GM12801 (cell line): ENCODE measurements around the gene CDKN2D.

Source experiments
- TF ChIP-seq, protein P1 (sequence below): IDR thresholded peaks from one replicate; pipeline ENCODE4 v1.5.1; 2011; ENCODE audit warnings: control low read depth; ENCODE audit not compliant: insufficient read length; ENCODE audit errors: extremely low read depth

CDKN2D gene

DNA sequence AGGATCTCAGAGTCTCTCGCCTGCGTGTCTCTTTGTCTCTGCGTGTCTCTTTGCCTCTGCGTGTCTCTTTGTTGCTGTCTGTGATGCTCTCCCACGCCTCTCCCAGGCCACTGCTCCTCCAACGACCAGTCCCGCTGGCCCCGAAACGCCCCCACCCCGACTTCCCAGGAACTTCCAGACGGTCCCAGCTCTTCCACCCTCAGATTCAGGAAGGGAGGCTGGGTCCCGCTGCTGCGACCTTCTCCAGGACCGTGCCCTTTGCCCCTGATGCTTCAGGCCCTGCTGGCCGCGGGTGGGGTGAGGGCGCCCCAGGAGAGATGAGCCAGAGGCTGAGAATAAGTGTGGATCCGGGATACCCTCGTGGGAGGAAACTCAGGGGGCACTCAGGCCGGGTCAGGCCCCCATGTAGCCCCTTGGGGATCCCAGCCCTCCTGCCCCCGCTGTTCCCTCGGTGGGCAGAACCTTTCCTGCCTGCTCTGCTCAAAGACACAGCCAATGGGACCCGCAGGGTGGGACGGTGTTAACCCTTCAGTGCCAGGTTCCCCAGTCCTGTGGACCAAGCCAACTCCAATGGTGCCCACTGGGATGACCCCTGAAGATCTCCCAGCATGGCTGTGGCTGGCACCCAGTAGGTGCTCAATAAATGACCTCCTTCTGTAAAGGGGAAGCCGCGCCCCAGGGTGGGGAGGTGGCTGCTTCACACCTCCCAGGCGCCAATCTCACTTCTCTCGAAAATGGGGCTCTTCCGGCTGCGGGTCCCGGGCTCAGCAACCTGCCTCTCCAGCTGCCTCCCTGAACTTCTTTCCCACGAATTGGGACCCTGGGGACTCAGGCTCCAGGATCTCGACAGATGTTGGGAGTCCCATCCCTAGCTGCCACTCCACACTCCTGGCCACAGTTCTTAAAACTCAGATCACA, 50.1 kb downstream of the CDKN2D start:
- TF ChIP-seq, protein P1, sequence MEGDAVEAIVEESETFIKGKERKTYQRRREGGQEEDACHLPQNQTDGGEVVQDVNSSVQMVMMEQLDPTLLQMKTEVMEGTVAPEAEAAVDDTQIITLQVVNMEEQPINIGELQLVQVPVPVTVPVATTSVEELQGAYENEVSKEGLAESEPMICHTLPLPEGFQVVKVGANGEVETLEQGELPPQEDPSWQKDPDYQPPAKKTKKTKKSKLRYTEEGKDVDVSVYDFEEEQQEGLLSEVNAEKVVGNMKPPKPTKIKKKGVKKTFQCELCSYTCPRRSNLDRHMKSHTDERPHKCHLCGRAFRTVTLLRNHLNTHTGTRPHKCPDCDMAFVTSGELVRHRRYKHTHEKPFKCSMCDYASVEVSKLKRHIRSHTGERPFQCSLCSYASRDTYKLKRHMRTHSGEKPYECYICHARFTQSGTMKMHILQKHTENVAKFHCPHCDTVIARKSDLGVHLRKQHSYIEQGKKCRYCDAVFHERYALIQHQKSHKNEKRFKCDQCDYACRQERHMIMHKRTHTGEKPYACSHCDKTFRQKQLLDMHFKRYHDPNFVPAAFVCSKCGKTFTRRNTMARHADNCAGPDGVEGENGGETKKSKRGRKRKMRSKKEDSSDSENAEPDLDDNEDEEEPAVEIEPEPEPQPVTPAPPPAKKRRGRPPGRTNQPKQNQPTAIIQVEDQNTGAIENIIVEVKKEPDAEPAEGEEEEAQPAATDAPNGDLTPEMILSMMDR = no peak

DNA sequence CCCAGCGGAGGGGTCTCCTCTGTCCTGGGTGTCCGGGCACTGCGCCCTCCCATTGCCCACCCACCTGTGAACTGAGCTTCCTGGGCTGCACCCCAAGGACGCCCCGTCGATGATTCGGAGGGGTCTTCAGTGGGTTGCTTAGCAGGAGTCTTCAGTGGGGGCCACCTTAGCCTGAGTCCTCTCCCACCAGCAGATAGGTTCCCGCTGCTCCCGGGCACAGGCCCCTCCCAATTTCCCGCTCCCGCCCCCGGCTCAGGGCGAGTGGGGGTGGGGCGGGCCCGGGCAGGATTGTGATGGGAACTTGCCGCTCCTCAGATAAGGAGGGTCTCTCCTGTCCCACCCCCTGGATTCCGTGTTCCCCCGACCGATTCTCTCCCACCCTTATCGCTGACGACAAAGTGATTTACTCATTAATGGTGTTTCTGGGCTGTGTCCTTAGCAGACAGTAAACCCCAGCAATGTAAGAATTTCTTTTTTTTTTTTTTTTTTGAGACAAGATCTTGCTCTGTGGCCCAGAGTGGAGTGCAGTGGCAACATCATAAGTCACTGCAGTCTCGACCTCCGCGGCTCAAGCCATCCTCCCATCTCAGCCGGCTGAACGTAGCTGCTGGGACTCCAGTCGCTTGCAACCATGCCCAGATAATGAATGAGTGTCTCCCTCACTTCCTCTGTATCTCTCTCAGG, 50.9 kb downstream of the CDKN2D start:
- TF ChIP-seq, protein P1 = no peak

DNA sequence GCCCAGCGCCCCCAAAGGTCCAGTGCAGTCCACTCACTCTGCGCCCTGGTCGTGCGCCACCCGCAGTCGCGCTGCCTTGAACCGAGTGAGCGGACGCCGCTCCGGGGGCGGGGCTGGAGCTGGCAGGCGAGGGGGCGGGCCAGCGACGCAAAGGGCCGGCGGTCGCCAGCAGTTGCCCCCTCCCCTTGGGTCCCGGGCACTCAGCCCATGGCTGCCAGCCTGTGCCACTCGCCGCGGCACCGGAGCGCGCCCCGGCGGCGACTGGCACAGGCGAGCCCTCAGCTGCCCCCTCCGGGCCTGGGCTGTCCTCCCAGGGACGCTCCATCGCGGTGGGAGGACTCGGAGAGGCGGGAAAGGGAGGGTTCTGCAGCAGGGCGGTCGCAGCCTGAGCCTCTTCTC, 51.4 kb downstream of the CDKN2D start, which contains the start of gene S1PR5:
S1PR5 (minus strand) TSS at position 87 of the 399 bp plus-strand sequence. CDS start 2,436 bp downstream, outside the sequence.
- TF ChIP-seq, protein P1 = no peak

DNA sequence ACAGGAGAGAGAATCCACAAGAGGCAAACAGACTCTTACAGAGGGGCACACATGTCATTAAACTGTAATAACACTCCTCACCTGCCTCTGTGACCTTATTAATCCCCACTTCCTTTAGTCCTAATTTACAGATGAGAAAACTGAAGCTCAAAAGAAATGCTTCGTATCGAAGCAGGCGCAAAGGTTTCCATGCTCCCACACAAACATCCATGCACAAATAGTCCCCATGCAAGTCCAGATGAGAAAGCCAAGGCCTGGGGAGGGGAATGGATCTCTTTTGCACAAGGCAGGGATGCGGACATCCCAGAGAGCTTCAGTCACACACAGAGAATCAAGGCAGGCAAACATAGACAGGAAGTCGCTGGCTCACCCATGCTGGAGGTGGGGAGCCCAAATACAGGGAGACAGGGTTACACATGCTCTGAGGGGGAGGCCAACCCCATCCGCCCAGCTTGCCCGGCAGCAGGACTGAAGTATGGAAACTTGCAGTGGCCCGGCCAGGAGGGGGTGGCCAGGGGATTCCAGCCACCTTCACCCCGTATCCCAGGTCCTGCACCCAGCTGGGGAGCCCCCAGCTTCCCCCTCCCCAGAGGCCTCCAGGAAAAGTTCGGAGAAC, 52.0 kb downstream of the CDKN2D start:
- TF ChIP-seq, protein P1 = no peak
